Measurements from ENCODE around the gene PC.
A peak's percentile ranks its signal among the peaks of the same experiment; 100 is the strongest.
"Not testable (repeated sequence)": the region's sequence is repeated elsewhere in the genome, so short reads cannot be mapped to it uniquely, and the experiment has no call there.

Gene PC

DNA sequence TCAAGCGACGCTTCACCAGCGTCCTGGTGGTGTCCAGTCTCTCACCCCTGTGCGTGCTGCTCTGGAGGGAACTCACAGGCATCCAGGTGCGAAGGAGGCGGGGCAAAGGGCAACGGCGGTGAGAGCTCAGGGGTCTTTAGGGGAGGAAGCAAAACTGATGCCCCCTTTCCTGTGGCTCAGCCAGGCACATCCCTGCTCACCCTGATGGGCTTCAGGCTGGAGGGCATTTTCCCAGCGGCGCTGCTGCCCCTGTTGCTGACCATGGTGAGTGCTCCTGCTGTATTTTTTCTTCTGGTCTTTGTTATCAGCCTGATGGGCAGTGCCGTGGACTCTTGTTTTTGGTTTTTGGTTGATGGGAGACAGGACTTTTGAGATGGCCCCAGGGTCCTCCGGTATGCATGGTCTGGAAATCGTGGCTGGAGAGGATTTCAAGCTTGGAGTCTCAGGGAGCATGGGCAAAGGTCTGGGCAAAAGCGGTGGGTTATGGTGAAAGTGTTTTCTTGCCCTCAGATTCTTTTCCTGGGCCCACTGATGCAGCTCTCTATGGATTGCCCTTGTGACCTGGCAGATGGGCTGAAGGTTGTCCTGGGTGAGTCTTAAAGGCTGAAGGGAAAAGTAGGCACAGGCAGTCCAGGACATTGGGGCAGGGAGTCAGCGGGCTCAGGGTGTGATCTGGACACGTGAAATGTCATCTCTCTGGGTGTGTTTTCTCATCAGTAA is 114.2 kb downstream of the PC start:
- DNase-seq (ENCODE audit: low read depth in 2 of 2), result no peak

DNA sequence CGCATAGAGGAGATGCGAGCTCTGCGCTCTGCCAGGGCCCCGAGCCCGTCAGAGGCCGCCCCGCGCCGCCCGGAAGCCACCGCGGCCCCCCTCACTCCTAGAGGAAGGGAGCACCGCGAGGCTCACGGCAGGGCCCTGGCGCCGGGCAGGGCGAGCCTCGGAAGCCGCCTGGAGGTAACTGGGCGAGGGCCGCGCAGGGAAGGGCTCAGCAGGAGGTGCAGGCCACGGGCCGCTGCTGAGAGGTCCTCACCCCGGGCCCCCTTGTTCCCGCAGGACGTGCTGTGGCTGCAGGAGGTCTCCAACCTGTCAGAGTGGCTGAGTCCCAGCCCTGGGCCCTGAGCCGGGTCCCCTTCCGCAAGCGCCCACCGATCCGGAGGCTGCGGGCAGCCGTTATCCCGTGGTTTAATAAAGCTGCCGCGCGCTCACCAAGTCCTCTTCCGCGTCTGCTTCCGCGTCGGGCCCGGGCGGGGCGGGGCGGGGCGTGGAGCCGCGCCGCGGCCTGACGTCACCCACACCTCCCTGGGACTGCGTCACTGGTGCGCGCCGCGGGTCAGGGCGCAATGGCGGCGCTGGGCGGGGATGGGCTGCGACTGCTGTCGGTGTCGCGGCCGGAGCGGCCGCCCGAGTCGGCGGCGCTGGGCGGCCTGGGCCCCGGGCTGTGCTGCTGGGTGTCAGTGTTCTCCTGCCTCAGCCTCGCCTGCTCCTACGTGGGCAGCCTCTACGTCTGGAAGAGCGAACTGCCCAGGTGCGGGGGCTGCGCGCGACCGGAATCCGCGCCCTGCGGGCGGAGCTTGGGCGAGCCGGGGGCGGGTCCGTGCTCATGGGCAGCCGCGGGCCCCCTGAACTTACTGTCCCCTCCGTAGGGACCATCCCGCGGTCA is 115.0 kb downstream of the PC start, which contains the start of gene RCE1:
Gene RCE1 (plus strand): TSS at position 546 of the 880 bp plus-strand sequence. CDS start 15 bp downstream, at position 561.
- DNase-seq (ENCODE audit: low read depth in 2 of 2), result peak; percentile 87 to 88

DNA sequence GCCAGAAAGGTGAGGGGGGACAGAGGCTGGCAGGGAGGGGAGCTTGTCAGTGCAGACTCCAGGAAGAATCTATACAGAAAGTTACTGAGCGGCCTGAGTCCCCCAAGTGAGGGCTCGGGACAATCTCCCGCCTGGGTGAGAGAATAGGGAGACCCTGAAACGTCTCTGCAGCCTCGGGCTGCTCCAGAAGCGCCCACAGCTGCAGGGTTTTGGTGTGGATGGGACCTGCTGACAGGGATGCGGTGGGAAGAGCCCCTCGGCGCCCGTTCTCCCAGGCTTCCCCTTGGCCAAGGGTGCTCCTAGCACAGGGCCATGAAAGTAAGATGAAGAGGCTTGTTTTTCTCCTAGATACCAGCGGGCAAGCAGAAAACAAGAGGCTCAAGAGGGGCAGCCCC is 115.7 kb downstream of the PC start:
- no peak for DNase-seq (ENCODE audit: low read depth in 2 of 2)

DNA sequence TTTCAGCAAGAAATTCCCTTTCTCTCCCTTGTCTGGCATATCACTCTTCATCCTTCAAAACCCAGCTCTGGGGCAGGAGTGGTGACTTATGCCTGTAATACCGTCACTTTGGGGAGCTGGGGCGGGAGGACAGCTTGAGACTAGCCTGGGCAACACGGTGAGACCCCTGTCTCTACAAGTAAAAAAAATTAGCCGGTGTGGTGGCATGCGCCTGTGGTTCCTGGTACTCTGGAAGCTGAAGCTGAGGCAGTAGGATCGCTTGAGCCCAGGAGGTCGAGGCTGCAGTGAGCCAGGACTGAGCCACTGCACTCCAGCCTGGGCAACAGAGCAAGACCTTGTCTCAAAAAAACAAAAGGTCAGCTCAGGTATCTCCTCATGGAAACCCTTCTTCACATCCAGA is 116.3 kb downstream of the PC start:
- no peak for DNase-seq (ENCODE audit: low read depth in 2 of 2)

DNA sequence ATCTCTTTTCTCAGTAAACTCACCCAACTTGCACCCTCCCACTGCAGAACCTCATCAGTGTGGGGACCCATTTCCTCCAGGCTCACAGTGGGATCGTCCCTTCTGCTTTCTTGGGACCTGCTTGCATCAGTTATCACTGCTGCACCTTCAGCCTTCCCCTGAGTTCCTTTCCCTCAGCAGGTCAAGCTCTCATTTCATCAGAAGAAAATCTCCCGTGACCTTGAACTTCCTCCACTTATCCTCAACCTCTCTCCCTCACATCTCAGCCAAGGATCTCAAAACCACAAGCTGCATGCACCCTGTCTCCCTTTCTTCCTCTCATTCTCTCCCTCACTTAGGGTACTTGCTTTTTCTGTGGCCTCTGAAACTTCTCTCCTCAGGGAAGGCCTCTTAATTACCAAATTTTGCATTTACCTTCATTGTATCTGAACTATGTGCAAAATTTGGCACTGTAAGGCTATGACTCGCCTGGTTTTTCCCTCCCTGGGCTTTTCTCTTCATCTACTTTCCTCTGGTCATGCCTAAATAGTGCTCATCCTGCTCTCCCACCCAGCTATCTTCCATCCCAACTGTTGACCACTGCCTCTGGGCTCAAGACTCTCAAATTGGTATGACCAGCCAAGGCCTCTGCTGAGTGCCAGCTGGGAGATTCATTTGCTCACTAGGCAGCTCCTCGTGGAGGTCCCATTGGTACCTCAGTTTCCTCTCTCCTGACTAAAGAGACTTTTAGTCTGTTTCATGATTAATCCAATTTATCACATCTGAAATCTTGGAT is 117.7 kb downstream of the PC start:
- no peak for DNase-seq (ENCODE audit: low read depth in 2 of 2)

DNA sequence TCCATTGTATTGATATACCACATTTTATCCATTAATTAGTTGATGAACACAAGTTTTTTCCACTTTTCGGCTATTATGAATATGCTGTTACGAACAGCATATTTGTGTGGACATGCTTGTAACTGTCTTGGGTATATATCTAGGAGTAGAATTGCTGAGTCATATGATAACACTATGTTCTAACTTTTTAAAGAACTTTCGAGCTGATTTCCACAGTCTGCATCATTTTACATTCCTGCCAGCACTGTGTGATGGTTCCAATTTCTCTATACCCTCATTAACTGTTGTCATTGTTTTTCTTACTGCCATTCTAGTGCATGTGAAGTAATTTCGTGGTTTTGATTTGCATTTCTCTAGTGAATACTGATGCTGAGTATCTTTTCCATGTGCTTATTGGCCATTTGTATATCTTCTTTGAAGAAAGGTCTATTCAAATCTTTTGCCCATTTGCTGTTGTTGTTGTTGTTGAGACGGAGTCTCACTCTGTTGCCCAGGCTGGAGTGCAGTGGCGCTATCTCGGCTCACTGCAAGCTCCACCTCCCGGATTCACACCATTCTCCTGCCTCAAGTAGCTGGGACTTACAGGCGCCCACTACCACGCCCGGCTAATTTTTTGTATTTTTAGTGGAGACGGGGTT is 122.3 kb downstream of the PC start:
- DNase-seq (ENCODE audit: low read depth in 2 of 2), result no peak

DNA sequence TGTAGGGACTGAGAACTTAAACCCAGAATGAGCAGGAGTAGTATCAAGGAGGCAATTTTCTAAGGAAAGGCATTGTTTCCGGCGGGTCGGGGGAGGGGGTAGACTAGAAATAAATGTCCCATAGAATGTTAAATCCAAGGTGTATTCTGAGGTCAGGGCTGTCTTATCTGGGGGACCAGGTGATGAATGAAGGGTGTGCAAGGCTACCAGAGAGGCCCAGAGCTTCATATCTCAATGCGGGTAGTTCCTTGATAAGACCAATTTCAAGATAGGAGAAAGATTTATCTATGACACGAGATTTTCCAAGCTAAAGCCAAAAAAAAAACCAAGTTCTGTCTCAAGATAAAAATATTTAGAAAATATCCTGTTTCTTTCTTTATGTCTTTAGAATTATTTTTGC is 123.2 kb downstream of the PC start:
- no peak for DNase-seq (ENCODE audit: low read depth in 2 of 2)

DNA sequence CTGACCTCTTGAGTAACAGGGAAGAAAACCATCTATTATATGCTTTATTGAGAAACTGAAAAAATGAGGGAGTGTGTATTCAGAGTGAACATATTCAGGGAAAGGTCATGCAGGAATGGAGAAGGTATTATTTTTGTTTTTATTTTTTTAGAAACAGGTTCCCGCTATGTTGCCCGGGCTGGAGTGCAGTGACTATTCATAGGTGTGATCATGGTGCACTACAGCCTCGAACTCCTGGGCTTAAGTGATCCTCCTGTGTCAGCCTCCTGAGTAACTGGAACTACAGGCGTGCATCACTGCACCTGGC is 123.7 kb downstream of the PC start:
- DNase-seq (ENCODE audit: low read depth in 2 of 2), result no peak

DNA sequence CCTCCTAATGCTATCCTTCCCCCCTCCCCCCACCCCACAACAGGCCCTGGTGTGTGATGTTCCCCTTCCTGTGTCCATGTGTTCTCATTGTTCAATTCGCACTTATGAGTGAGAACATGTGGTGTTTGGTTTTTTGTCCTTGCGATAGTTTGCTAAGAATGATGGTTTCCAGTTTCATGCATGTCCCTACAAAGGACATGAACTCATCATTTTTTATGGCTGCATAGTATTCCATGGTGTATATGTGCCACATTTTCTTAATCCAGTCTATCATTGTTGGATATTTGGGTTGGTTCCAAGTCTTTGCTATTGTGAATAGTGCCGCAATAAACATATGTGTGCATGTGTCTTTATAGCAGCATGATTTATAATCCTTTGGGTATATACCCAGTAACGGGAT is 133.6 kb downstream of the PC start:
- DNase-seq (ENCODE audit: low read depth in 2 of 2), result not testable (repeated sequence)

DNA sequence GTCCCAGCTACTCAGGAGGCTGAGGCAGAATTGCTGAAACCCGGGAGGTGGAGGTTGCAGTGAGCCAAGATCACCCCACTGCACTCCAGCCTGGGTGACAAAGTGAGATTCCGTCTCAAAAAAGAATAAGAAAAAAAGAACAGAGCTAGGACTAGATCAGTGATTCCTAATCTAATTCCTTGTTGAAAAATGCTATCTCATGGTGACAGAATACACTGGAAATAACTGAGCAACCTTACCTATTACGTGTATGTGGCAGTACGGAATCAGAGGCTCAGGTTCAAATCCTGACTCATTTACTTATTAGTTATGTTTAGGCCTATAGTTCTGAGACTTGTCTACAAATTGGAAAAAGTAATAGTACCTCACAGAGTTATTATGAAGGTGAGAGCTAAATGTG is 134.5 kb downstream of the PC start:
- no peak for DNase-seq (ENCODE audit: low read depth in 2 of 2)

DNA sequence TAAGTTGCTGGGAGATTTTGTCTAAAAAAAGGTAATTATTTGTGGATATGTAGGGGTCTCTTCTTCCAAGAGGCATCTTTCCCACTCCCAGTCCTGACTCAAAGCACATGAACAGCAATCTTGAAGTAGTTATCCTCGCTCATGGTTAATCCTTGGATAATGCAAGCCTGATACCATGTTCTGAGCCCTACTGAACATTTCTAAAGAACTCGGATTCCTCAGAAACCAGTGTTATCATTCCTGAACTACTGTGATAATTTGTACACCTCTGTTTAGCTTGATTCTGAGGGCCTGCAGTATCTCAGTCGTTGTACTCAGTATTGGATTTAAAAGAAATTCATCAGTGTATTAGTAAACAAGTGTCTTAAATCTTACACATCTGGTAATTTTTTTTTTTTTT is 137.3 kb downstream of the PC start:
- DNase-seq (ENCODE audit: low read depth in 2 of 2), result no peak

DNA sequence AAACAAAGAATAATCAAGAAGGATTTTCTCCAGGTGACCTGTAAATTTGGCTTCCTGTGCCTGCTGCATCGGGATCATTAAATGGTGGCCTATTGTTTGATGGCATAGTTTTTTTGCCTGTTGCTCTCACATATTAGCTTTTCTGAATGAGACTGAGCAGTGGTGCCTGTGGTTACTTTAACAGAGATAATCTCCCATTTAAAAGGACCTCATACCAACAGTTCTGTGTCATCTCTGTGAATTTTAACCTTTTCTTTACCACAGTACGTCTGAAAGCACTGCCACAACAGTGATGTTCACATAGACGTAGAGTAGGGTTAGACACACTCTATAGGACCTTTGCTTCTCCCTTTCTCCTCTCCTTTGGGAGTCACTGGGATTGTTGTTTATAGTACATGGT is 137.8 kb downstream of the PC start:
- no peak for DNase-seq (ENCODE audit: low read depth in 2 of 2)

DNA sequence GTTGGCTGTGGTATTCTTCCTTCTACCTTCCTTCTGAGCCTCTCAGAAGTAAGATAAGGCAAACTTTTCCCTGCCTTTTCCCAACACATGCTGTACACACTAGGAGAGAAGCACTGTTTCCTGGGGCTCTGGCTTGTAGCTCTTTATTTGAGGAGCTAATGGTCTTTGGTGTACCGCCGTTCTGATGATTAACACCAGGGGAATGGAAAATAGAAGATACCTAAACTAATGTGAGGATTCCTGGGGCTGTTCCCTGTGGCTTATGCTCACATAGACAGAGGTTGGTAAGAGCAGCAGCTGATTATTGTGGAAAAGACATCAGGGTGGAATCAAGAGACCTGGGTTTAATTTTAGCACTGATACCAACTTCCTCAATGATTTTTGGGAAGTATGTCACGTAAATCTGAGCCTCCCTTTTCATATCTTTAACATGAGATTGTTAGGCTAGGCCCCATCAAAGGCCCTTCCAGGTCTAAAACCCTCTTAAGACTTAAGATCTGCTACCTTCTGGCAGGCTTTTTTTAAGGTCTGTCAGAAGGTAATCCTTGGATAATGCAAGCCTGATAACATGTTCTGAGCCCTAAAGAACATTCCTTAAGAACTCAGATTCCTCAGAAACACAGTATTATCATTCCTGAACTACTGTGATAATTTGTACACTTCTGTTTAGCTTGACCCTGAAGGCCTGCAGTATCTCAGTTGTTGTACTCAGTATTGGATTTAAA is 139.8 kb downstream of the PC start:
- no peak for DNase-seq (ENCODE audit: low read depth in 2 of 2)

DNA sequence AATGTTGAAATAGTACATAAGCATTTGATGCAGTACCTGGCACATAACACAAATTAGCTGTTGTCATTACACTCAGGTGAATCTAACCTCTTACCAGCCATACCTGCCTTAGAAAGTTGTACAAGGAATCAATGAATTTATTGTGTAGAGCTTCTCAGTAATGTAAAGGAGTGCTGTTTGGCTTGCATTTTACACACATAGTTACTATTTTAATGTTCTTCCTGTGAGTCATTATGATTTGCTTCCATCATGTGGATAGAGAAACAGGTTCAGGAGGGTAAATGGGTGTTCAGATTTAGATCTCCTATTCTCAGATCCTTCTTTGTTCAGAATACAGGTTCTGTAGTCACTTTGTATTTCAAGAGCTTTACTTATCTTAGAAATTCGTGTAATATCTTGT is 142.5 kb downstream of the PC start:
- DNase-seq (ENCODE audit: low read depth in 2 of 2), result no peak

DNA sequence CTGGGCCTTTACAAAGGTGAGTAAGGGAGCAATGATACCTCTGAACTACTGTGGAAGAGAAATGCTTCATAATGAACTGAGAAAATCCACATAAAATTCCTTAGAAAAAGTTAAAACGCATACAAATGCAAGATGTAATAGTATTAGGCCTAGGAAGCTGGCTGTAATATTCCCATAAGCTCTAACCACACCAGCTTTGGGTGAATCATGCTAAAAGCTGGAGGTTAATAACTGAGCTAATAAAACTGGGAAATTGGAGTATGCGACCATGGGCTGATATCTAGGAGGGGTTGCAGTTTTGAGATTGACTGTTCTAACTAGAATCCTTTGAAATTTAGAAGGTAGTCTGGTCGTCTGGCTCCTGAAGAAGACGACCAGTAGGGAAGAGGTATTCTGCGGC is 143.5 kb downstream of the PC start:
- DNase-seq (ENCODE audit: low read depth in 2 of 2), result no peak

DNA sequence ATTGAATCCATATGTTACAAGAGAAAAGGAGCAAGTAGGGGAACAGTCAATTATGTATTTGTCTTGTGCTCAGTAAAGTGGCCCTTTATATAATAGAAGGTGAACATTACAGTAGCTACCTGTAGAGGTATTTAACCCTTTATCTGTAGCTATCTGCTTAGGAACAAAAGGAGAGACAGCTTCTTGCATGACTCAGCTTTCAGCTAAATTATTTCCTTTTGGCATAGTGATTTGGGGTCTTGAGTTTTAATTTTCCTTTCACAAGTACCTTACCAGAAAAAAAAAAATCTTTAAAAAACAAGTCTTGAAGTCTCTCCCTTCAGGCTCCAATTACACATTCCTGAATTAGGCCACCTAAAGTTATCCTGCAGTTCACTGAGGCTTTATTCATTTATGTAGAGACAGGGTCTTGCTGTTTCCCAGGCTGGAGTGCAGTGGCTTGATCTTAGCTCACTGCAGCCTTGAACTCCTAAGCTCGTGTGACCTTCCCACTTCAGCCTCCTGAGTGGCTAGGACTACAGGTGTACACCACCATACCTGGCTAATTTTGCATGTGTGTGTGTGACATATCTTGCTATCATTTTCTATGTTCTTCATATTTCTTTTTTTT is 147.5 kb downstream of the PC start:
- no peak for DNase-seq (ENCODE audit: low read depth in 2 of 2)

DNA sequence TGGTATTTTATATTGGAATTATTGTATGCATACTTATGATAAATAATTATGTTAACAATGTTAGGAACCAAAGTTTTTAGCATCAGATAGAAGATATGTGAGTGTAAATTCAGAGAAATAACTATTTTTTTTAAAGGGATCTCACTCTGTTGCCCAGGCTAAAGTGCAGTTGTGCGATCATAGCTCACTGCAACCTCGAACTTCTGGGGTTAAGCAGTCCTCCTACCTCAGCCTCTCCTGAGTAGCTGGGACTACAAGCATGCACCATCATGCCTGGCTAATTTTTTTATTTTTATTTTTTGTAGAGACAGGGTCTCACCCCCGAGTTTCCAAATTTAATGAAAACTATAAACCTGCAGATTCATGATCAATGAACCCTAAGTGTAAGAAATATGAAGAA is 148.6 kb downstream of the PC start:
- DNase-seq (ENCODE audit: low read depth in 2 of 2), result no peak

DNA sequence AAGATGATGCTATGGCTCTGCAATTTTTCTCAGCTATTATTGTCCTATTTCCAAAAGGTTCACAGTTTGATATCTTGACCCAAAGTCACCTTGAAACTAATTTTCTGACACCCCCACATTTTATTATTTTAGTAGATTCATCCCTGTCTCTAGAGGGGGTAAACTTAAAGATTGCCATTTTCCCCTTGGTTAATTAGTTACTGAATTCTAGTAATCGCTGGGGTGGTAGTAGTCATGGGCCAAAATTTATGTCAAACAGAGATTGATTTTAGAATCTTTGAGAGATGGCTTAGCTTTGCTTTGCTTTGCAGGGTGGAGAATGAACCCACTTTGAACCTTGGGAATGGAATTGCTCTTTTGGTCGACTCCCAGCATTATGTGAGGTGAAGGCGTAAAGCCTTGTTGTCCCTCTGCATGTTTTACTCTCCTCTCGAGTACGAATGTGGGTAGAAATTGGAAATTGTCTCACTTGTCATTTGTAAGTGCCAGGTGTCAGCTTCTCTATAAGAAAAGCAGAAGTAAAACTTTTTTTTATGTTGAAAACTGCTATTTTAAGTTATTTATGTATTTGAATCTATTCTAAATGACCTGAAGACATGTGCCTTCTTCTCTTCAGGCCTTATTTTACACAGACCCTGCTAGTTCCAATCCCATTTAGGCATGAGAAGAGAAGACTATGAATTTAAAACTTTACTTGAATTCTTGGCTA is 157.3 kb downstream of the PC start:
- no peak for DNase-seq (ENCODE audit: low read depth in 2 of 2)

DNA sequence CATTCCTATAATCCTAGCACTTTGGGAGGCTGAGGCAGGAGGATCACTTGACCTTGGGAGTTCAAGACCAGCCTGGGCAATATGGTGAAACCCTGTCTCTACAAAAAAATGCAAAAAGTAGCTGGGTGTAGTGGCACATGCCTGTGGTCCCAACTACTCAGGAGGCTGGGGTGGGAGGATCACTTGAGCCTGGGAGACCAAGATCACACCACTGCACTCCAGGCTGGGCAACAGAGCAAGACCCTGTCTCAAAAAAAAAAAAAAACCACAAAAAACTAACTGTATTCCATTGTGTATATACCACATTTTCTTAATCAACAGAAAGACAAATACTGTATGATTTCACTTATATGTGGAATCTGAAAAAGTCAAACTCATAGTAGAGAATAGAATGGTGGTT is 158.4 kb downstream of the PC start:
- DNase-seq (ENCODE audit: low read depth in 2 of 2), result not testable (repeated sequence)
